ENCODE results near the gene FBXL14.

GRCh38 chr12:1590221-1590979 is 4.0 kb downstream of the FBXL14 start:
- TF ChIP-seq POLR2AphosphoS5 (IDR thresholded peaks at IDR 0.05) (no peak), CTCF (IDR thresholded peaks at IDR 0.05) (no peak), POLR2A (IDR thresholded peaks at IDR 0.05) (no peak), EP300 (IDR thresholded peaks at IDR 0.05) (no peak)

Data from upper lobe of left lung (tissue), 4 donors.